Renal pelvis (tissue), 12 donors: ENCODE measurements around the gene USP17L18. TPM values are rescaled to one million over a fixed set of nuclear protein-coding genes. Genes with fewer than 3 reads are reported as not detected.
"Not testable (repeated sequence)": the region's sequence is repeated elsewhere in the genome, so short reads cannot be mapped to it uniquely, and the experiment has no call there.

Source experiments
- DNase-seq: peaks from one replicate; pipeline ENCODE4 v3.0.0-alpha.2; 2013
- long read RNA-seq, 16 experiments: transcript quantifications; one replicate each; lab custom pipeline, GENCODE V29; 2026
- polyA plus RNA-seq, 3 donors: library from polyadenylated mRNA; unstranded; fragments of 120-200 nt; gene quantifications; one replicate each; pipeline ENCODE4 v1.2.1, GENCODE V29; 2013; ENCODE audit not compliant: insufficient read length in 3 of 3

Gene USP17L18
- polyA plus RNA-seq = not detected
- long read RNA-seq, donor 1 = 0 reads
- long read RNA-seq, donor 2 = 0 reads
- long read RNA-seq, donor 3 = 0 reads
- long read RNA-seq, donor 4 = 0 reads
- long read RNA-seq, donor 5 = 0 reads
- long read RNA-seq, donor 6 = 0 reads
- long read RNA-seq, donor 7 = 0 reads
- long read RNA-seq, donor 8 = 0 reads
- long read RNA-seq, donor 9 = 0 reads
- long read RNA-seq, donor 10 = 0 reads
- long read RNA-seq, donor 11 = 0 reads
- long read RNA-seq, donor 12 = 0 reads
- long read RNA-seq, donor 13 = 0 reads
- long read RNA-seq, donor 14 = 0 reads
- long read RNA-seq, donor 15 = 0 reads
- long read RNA-seq, donor 16 = 0 reads

- not testable (repeated sequence) for DNase-seq
These were observed at the start of gene USP17L18 for GRCh38 chr4:9247953-9248680. Gene USP17L18 (plus strand): TSS chr4:9248630. CDS start chr4:9248630, 0 bp downstream.

DNA sequence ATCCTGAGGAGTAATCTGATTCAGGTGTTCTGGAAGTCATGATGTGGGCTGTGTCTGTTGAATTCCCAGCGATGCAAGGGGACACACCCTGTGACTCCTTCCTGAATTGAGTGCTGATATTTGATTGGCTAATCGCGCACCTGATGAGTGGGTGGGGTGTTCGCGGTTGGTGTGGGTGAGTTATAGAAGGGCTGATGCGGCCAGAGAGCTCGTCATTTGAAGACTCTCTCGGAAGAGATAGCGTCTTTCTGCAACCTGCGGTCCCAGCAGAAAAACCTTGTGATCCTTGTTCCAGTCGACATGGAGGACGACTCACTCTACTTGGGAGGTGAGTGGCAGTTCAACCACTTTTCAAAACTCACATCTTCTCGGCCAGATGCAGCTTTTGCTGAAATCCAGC lies 38.1 kb upstream of the USP17L18 start, which contains the start of gene USP17L10:
Gene USP17L10 (plus strand): TSS at position 301 of the 400 bp plus-strand sequence. CDS start 0 bp downstream, at position 301.
- not testable (repeated sequence) for DNase-seq

GRCh38 chr4:9214701-9215100 lies 33.7 kb upstream of the USP17L18 start:
- not testable (repeated sequence) for DNase-seq

- DNase-seq = not testable (repeated sequence)
These were observed 33.3 kb upstream of the USP17L18 start, which contains the start of gene USP17L11 for GRCh38 chr4:9215105-9215504. Gene USP17L11 (plus strand): TSS chr4:9215405. CDS start chr4:9215405, 0 bp downstream.

- not testable (repeated sequence) for DNase-seq
These were observed 28.6 kb upstream of the USP17L18 start, which contains the start of gene USP17L12 for GRCh38 chr4:9219852-9220251. Gene USP17L12 (plus strand): TSS chr4:9220152. CDS start chr4:9220152, 0 bp downstream.

GRCh38 chr4:9224596-9224995 lies 23.8 kb upstream of the USP17L18 start, which contains the start of gene USP17L13:
Gene USP17L13 (plus strand): TSS chr4:9224896. CDS start chr4:9224896, 0 bp downstream.
- not testable (repeated sequence) for DNase-seq

GRCh38 chr4:9230249-9230648 lies 18.2 kb upstream of the USP17L18 start:
- DNase-seq = not testable (repeated sequence)

DNA sequence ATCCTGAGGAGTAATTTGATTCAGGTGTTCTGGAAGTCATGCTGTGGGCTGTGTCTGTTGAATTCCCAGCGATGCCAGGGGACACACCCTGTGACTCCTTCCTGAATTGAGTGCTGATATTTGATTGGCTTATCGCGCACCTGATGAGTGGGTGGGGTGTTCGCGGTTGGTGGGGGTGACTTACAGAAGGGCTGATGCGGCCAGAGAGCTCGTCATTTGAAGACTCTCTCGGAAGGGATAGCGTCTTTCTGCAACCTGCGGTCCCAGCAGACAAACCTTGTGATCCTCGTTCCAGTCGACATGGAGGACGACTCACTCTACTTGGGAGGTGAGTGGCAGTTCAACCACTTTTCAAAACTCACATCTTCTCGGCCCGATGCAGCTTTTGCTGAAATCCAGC lies 14.3 kb upstream of the USP17L18 start, which contains the start of gene USP17L15:
Gene USP17L15 (plus strand): TSS at position 301 of the 400 bp plus-strand sequence. CDS start 0 bp downstream, at position 301.
- not testable (repeated sequence) for DNase-seq

DNA sequence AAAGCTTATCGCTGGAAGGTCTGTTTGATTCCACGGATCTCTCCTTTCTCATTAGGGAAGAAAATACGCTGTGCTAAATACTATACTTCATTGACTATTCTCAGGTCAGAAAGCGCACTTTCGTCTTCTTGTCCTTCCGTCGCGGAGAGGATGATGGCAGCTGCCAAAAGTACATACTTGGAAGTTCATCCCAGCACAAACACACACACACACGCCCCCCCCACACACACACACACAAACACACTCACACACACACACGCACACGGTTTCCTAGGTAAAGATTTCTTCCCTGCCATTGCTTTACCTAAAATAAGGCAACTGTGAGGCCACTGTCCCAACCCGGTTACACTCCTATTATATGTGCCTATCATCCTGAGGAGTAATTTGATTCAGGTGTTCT lies 10.0 kb upstream of the USP17L18 start:
- DNase-seq = not testable (repeated sequence)

- not testable (repeated sequence) for DNase-seq
These were observed 4.9 kb upstream of the USP17L18 start, which contains the start of gene USP17L17 for GRCh38 chr4:9243579-9243978. Gene USP17L17 (plus strand): TSS chr4:9243879. CDS start chr4:9243879, 0 bp downstream.

DNA sequence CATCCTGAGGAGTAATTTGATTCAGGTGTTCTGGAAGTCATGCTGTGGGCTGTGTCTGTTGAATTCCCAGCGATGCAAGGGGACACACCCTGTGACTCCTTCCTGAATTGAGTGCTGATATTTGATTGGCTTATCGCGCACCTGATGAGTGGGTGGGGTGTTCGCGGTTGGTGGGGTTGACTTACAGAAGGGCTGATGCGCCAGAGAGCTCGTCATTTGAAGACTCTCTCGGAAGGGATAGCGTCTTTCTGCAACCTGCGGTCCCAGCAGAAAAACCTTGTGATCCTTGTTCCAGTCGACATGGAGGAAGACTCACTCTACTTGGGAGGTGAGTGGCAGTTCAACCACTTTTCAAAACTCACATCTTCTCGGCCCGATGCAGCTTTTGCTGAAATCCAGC lies 4.6 kb downstream of the USP17L18 start, which contains the start of gene USP17L19:
Gene USP17L19 (plus strand): TSS at position 301 of the 400 bp plus-strand sequence. CDS start 0 bp downstream, at position 301.
- DNase-seq = not testable (repeated sequence)

- not testable (repeated sequence) for DNase-seq
These were observed 9.4 kb downstream of the USP17L18 start, which contains the start of gene USP17L20 for GRCh38 chr4:9257824-9258223. Gene USP17L20 (plus strand): TSS chr4:9258124. CDS start chr4:9258124, 0 bp downstream.

- not testable (repeated sequence) for DNase-seq
These were observed 14.1 kb downstream of the USP17L18 start, which contains the start of gene USP17L21 for GRCh38 chr4:9262572-9262971. Gene USP17L21 (plus strand): TSS chr4:9262872. CDS start chr4:9262872, 0 bp downstream.

DNA sequence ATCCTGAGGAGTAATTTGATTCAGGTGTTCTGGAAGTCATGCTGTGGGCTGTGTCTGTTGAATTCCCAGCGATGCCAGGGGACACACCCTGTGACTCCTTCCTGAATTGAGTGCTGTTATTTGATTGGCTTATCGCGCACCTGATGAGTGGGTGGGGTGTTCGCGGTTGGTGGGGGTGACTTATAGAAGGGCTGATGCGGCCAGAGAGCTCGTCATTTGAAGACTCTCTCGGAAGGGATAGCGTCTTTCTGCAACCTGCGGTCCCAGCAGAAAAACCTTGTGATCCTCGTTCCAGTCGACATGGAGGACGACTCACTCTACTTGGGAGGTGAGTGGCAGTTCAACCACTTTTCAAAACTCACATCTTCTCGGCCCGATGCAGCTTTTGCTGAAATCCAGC lies 18.9 kb downstream of the USP17L18 start, which contains the start of gene USP17L22:
Gene USP17L22 (plus strand): TSS at position 301 of the 400 bp plus-strand sequence. CDS start 0 bp downstream, at position 301.
- not testable (repeated sequence) for DNase-seq

- DNase-seq = not testable (repeated sequence)
These were observed 23.3 kb downstream of the USP17L18 start for GRCh38 chr4:9271719-9272118.

Other genes with a start within 250 kb of the USP17L18 start
- gene FAM90A26, start 78.2 kb upstream of the USP17L18 start, polyA plus RNA-seq = under 1 TPM in 1 of 3 donors, not detected in 2; 0.13 TPM
- gene USP17L10, start 38.0 kb upstream of the USP17L18 start, polyA plus RNA-seq = not detected
- not detected for gene USP17L11, start 33.2 kb upstream of the USP17L18 start, polyA plus RNA-seq
- not detected for gene USP17L12, start 28.5 kb upstream of the USP17L18 start, polyA plus RNA-seq
- not detected for gene USP17L13, start 23.7 kb upstream of the USP17L18 start, polyA plus RNA-seq
- not detected for gene USP17L15, start 14.2 kb upstream of the USP17L18 start, polyA plus RNA-seq
- not detected for gene USP17L17, start 4.8 kb upstream of the USP17L18 start, polyA plus RNA-seq
- not detected for gene USP17L19, start 4.7 kb downstream of the USP17L18 start, polyA plus RNA-seq
- gene USP17L20, start 9.5 kb downstream of the USP17L18 start, polyA plus RNA-seq = not detected
- not detected for gene USP17L21, start 14.2 kb downstream of the USP17L18 start, polyA plus RNA-seq
- gene USP17L22, start 19.0 kb downstream of the USP17L18 start, polyA plus RNA-seq = not detected
- gene USP17L24, start 76.5 kb downstream of the USP17L18 start, polyA plus RNA-seq = not detected
- gene USP17L25, start 81.3 kb downstream of the USP17L18 start, polyA plus RNA-seq = not detected
- not detected for gene USP17L26, start 86.0 kb downstream of the USP17L18 start, polyA plus RNA-seq
- not detected for gene USP17L5, start 90.8 kb downstream of the USP17L18 start, polyA plus RNA-seq
- gene USP17L27, start 95.5 kb downstream of the USP17L18 start, polyA plus RNA-seq = not detected
- gene USP17L28, start 100.3 kb downstream of the USP17L18 start, polyA plus RNA-seq = not detected
- gene USP17L29, start 105.0 kb downstream of the USP17L18 start, polyA plus RNA-seq = not detected
- gene USP17L30, start 114.5 kb downstream of the USP17L18 start, polyA plus RNA-seq = not detected
- gene DEFB131A, start 195.8 kb downstream of the USP17L18 start, polyA plus RNA-seq = not detected